ENCODE measurements around the gene GPR142.

Gene GPR142

DNA sequence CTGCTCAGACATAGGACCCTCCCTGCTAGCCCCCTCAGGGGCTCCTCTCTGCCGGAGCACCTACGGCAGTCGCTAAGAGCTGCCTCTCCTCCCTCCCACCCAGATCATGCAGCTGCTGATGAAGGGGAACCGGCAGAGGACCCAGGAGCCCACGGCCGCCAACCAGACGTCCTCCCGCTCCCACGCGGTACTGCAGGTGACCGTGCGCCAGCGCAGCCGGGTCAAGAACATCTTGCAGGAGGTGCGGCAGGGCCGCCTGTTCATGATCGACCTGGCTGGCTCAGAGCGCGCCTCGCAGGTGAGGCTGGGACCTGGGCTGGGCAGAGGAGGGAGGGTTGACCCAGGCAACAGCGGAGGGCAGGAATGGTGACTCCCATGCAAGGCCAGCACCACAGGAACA is 22.6 kb upstream of the GPR142 start:
- DNase-seq (ENCODE audit: extremely low read depth, insufficient read length), result no peak
- H3K27me3 ChIP-seq (replicated peaks; ENCODE audit: control insufficient read depth, insufficient read depth, low read length), result no peaks in the 10 kb centered on the region; the same call in none of the 2 replicates
- TF ChIP-seq, protein P1, sequence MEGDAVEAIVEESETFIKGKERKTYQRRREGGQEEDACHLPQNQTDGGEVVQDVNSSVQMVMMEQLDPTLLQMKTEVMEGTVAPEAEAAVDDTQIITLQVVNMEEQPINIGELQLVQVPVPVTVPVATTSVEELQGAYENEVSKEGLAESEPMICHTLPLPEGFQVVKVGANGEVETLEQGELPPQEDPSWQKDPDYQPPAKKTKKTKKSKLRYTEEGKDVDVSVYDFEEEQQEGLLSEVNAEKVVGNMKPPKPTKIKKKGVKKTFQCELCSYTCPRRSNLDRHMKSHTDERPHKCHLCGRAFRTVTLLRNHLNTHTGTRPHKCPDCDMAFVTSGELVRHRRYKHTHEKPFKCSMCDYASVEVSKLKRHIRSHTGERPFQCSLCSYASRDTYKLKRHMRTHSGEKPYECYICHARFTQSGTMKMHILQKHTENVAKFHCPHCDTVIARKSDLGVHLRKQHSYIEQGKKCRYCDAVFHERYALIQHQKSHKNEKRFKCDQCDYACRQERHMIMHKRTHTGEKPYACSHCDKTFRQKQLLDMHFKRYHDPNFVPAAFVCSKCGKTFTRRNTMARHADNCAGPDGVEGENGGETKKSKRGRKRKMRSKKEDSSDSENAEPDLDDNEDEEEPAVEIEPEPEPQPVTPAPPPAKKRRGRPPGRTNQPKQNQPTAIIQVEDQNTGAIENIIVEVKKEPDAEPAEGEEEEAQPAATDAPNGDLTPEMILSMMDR (IDR thresholded peaks at IDR 0.05; ENCODE audit: insufficient read depth, low read length, poor library complexity, severe bottlenecking), result no peak
- no peak overlapping the region for H3K4me3 ChIP-seq (replicated peaks; ENCODE audit: low read depth, low read length)
- H3K36me3 ChIP-seq (ENCODE audit: control insufficient read depth, insufficient read depth, low read length), result no peaks in the 10 kb centered on the region

GRCh38 chr17:74345433-74346241 is 21.7 kb upstream of the GPR142 start:
- H3K36me3 ChIP-seq (ENCODE audit: control insufficient read depth, insufficient read depth, low read length), result no peaks in the 10 kb centered on the region
- H3K4me3 ChIP-seq (replicated peaks; ENCODE audit: low read depth, low read length), result no peak overlapping the region
- no peak for DNase-seq (ENCODE audit: extremely low read depth, insufficient read length)
- TF ChIP-seq, protein P1 (IDR thresholded peaks at IDR 0.05; ENCODE audit: insufficient read depth, low read length, poor library complexity, severe bottlenecking), result no peak
- H3K27me3 ChIP-seq (replicated peaks; ENCODE audit: control insufficient read depth, insufficient read depth, low read length), result no peaks in the 10 kb centered on the region; the same call in none of the 2 replicates

DNA sequence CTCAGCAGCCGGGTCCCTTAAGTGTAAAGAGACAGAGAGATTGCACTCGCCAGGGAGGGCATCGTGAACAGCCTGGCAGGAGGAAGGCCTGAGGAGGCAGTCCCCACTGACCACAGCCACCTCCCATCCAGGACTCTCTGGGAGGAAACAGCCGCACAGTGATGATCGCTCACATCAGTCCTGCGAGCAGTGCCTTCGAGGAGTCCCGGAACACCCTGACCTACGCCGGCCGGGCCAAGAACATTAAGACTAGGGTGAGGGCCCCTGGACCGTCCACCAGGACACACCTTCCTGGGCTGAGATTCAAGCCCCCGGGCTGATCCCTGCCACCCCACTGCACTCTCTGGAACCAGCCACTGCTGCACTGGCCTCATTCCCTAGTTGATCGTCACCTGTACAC is 19.7 kb upstream of the GPR142 start:
- Histone ChIP-seq H3K27me3 (replicated peaks; ENCODE audit: control insufficient read depth, insufficient read depth, low read length) (no peaks in the 10 kb centered on the region; the same call in 1 of the 2 replicates), H3K36me3 (ENCODE audit: control insufficient read depth, insufficient read depth, low read length) (no peaks in the 10 kb centered on the region), H3K4me3 (replicated peaks; ENCODE audit: low read depth, low read length) (no peak overlapping the region)
- DNase-seq (ENCODE audit: extremely low read depth, insufficient read length), result no peak
- TF ChIP-seq, protein P1 (IDR thresholded peaks at IDR 0.05; ENCODE audit: insufficient read depth, low read length, poor library complexity, severe bottlenecking), result no peak

GRCh38 chr17:74349120-74349519 is 18.2 kb upstream of the GPR142 start:
- no peak for DNase-seq (ENCODE audit: extremely low read depth, insufficient read length)
- Histone ChIP-seq H3K36me3 (ENCODE audit: control insufficient read depth, insufficient read depth, low read length) (no peaks in the 10 kb centered on the region), H3K27me3 (replicated peaks; ENCODE audit: control insufficient read depth, insufficient read depth, low read length) (no peaks in the 10 kb centered on the region; the same call in 1 of the 2 replicates), H3K4me3 (replicated peaks; ENCODE audit: low read depth, low read length) (no peak overlapping the region)
- TF ChIP-seq, protein P1 (IDR thresholded peaks at IDR 0.05; ENCODE audit: insufficient read depth, low read length, poor library complexity, severe bottlenecking), result no peak

DNA sequence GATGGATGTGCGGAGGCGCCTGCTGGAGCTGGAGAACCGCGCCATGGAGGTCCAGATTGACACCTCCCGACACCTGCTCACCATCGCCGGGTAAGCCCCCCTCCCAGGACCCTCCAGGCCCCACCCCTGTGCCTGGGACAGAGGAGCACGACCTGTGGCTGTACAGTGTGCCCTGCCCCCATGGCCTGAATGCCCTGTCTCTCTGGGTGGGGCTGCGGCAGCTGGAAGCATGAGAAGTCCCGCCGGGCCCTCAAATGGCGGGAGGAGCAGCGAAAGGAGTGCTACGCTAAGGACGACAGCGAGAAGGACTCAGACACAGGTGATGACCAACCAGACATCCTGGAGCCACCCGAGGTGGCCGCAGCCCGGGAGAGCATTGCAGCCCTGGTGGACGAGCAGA is 16.8 kb upstream of the GPR142 start:
- TF ChIP-seq, protein P1 (IDR thresholded peaks at IDR 0.05; ENCODE audit: insufficient read depth, low read length, poor library complexity, severe bottlenecking), result no peak
- H3K27me3 ChIP-seq (replicated peaks; ENCODE audit: control insufficient read depth, insufficient read depth, low read length), result no peaks in the 10 kb centered on the region; the same call in 1 of the 2 replicates
- no peak overlapping the region for H3K4me3 ChIP-seq (replicated peaks; ENCODE audit: low read depth, low read length)

More for the DNA sequence above, 16.8 kb upstream of the GPR142 start:
- H3K36me3 ChIP-seq (ENCODE audit: control insufficient read depth, insufficient read depth, low read length), result no peaks in the 10 kb centered on the region
- no peak for DNase-seq (ENCODE audit: extremely low read depth, insufficient read length)

Measured in GM06990 (cell line).